Transverse colon (tissue), 4 donors: Measurements from ENCODE around the gene IGSF3.
"Not testable (repeated sequence)": the region's sequence is repeated elsewhere in the genome, so short reads cannot be mapped to it uniquely, and the experiment has no call there.

ENCODE experiments used
- POLR2AphosphoS5 ChIP-seq, 3 donors: sonication (generic); formaldehyde crosslinking; IDR thresholded peaks; one replicate each; pipeline ENCODE4 v1.6.1; 2016; ENCODE audit warnings: antibody characterized with exemption in 3 of 3
- TF ChIP-seq, protein P1 (sequence below), 5 experiments: fragments of 200-600 bp in 3 of 5; fragments of 450-650 bp in 2 of 5; sonication (generic) in 3 of 5; IDR thresholded peaks; 1 replicate in 2 of 5; 2 replicates in 3 of 5; pipeline ENCODE4 v1.5.1; 2016 to 2017; ENCODE audit warnings: antibody characterized with exemption in 5 of 5, inconsistent platforms in 3 of 5, mild to moderate bottlenecking in 2 of 5, moderate library complexity in 1 of 5

- not testable (repeated sequence) for TF ChIP-seq POLR2AphosphoS5 (IDR thresholded peaks at IDR 0.05)
- TF ChIP-seq, protein P1, sequence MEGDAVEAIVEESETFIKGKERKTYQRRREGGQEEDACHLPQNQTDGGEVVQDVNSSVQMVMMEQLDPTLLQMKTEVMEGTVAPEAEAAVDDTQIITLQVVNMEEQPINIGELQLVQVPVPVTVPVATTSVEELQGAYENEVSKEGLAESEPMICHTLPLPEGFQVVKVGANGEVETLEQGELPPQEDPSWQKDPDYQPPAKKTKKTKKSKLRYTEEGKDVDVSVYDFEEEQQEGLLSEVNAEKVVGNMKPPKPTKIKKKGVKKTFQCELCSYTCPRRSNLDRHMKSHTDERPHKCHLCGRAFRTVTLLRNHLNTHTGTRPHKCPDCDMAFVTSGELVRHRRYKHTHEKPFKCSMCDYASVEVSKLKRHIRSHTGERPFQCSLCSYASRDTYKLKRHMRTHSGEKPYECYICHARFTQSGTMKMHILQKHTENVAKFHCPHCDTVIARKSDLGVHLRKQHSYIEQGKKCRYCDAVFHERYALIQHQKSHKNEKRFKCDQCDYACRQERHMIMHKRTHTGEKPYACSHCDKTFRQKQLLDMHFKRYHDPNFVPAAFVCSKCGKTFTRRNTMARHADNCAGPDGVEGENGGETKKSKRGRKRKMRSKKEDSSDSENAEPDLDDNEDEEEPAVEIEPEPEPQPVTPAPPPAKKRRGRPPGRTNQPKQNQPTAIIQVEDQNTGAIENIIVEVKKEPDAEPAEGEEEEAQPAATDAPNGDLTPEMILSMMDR (IDR thresholded peaks at IDR 0.05), result not testable (repeated sequence)
Observed at GRCh38 chr1:116645802-116646672, 21.5 kb downstream of the IGSF3 start.
